GM12872 (cell line): Measurements from ENCODE around the gene RANBP17.

Experiments used
- TF ChIP-seq, protein P1 (sequence below): IDR thresholded peaks from 3 replicates; pipeline ENCODE4 v1.5.1; 2011; ENCODE audit warnings: low read depth, mild to moderate bottlenecking, low read length, moderate library complexity; ENCODE audit not compliant: insufficient read depth

RANBP17 gene

GRCh38 chr5:170960567-170960966, 98.7 kb downstream of the RANBP17 start:
- TF ChIP-seq, protein P1, sequence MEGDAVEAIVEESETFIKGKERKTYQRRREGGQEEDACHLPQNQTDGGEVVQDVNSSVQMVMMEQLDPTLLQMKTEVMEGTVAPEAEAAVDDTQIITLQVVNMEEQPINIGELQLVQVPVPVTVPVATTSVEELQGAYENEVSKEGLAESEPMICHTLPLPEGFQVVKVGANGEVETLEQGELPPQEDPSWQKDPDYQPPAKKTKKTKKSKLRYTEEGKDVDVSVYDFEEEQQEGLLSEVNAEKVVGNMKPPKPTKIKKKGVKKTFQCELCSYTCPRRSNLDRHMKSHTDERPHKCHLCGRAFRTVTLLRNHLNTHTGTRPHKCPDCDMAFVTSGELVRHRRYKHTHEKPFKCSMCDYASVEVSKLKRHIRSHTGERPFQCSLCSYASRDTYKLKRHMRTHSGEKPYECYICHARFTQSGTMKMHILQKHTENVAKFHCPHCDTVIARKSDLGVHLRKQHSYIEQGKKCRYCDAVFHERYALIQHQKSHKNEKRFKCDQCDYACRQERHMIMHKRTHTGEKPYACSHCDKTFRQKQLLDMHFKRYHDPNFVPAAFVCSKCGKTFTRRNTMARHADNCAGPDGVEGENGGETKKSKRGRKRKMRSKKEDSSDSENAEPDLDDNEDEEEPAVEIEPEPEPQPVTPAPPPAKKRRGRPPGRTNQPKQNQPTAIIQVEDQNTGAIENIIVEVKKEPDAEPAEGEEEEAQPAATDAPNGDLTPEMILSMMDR: no peak

DNA sequence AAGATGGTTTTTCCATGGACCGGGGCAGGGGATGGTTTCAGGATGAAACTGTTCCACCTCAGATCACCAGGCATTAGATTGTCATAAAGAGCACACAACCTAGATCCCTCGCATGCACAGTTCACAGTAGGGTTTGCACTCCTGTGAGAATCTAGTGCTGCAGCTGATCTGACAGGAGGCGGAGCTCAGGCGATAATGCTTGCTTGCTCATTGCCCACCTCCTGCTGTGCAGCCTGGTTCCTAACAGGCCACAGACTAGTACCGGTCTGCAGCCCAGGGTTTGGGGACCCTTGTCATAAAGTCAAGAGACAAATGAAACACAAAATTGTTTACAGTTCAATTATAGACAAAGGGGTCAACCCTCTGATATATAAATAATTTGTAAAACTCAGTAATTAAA, 101.7 kb downstream of the RANBP17 start:
- TF ChIP-seq, protein P1: no peak

- TF ChIP-seq, protein P1: no peak
Observed at GRCh38 chr5:170974461-170974860, 112.6 kb downstream of the RANBP17 start.

DNA sequence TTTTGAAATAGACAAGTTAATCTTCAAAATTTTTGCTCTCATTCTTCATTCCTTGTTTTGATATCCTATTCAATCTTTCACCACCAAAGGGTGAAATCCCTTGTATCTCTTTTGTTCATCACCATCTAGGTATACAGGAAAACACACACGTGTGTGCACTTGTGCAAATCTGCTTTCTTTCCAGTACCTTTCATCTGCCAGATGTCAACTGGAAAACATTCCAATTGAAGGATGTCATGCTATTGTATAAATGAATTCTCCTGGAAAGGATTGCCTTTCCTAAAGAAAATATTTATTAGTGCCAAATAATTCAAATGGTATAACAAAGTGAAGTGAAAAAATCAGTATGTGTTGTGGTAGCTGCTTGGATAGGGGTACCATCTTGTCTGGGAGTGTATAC, 123.7 kb downstream of the RANBP17 start:
- TF ChIP-seq, protein P1: no peak

GRCh38 chr5:170986598-170986997, 124.8 kb downstream of the RANBP17 start:
- TF ChIP-seq, protein P1: no peak

DNA sequence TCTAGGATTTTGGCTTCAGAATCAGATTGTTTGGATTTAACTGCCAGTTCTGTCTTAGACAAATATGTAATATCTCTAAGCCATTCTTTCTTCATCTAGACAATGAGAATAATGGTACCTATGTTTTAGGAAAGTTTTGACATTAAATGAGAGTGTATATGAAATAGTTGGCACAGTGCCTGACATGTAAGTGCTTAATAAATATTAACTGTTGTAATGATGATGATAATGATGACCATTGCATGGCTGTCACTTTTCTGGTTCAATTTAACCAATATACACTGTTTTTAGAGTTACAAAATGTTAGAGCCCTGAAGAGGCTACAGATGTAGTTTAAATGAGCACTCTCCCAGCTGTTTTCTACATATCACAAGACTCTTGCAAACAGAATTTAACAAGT, 131.7 kb downstream of the RANBP17 start:
- TF ChIP-seq, protein P1: no peak

DNA sequence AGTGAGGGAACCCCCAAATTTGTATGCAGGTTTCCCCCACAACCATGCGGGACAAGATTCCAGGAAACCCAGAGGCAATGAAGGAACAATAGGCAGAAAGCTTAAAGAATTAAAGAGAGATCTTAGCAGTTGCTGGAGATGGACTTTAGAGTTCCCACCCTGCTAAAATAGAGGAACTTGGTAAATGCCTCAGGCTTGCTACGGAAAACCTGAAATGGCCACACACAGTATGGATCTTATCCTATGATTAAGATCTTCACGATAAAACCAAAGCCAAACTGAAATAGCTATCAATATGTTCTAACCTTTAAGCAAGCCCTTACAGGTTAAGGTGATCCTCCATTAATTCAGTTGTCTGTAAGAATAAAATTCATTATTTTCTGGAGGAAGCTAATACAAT, 148.3 kb downstream of the RANBP17 start:
- TF ChIP-seq, protein P1: no peak

DNA sequence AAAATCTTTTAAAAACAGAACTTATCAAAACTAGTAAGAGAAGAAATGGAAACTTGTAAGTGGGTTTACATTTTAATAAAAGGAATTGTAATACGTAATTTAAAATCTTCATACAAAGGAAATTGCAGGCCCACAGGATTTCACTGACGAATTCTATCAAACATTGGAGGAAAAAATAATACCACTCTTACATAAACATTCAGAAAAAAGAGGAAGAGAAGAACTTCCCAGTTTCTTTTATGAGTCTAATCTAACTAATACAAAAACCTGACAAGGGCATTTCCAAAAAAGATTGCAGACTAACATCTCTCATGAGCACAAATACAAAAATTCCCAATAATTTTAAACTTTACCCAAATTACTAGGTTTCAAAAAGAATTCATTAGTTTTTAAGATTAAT, 149.0 kb downstream of the RANBP17 start:
- TF ChIP-seq, protein P1: no peak
